ENCODE data around the gene PSMF1. TPM values are rescaled to one million over a fixed set of nuclear protein-coding genes. Genes with fewer than 3 reads are reported as not detected.
"Not testable (repeated sequence)": the region's sequence is repeated elsewhere in the genome, so short reads cannot be mapped to it uniquely, and the experiment has no call there.

PSMF1 gene
- total RNA-seq, 1 donor from 2014 or later, result 133 TPM

DNA sequence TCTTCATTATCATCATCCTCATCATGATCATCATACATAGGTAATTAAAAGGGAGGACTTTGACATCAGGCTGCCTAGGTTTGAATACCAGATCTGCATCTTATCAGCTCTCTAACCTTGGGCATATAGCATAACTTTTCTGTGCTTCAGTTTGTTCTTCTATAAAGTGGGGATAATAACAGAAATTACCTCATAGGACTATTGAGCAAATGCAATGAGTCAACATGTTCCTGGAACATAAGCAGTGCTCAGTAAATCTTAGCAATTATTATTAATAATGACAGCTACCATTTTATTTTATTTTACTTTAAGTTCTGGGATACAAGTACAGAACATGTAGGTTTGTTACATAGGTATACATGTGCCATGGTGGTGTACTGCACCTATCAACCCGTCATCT, 92.1 kb downstream of the PSMF1 start:
- H3K27me3 ChIP-seq, result no peaks in the 10 kb centered on the region
- H3K36me3 ChIP-seq, result no peaks in the 10 kb centered on the region
- TF ChIP-seq, protein P1, sequence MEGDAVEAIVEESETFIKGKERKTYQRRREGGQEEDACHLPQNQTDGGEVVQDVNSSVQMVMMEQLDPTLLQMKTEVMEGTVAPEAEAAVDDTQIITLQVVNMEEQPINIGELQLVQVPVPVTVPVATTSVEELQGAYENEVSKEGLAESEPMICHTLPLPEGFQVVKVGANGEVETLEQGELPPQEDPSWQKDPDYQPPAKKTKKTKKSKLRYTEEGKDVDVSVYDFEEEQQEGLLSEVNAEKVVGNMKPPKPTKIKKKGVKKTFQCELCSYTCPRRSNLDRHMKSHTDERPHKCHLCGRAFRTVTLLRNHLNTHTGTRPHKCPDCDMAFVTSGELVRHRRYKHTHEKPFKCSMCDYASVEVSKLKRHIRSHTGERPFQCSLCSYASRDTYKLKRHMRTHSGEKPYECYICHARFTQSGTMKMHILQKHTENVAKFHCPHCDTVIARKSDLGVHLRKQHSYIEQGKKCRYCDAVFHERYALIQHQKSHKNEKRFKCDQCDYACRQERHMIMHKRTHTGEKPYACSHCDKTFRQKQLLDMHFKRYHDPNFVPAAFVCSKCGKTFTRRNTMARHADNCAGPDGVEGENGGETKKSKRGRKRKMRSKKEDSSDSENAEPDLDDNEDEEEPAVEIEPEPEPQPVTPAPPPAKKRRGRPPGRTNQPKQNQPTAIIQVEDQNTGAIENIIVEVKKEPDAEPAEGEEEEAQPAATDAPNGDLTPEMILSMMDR (IDR thresholded peaks at IDR 0.05), result no peak
- H3K27ac ChIP-seq, result no peak overlapping the region
- peaks cover 7% of the 10 kb centered on the region for H3K4me1 ChIP-seq
- no peak overlapping the region for H3K4me3 ChIP-seq
- no peaks in the 10 kb centered on the region for H3K9me3 ChIP-seq
- ATAC-seq (no peak), DNase-seq (no peak)
- intact Hi-C loops (cut with DNase I), result no loop called here

DNA sequence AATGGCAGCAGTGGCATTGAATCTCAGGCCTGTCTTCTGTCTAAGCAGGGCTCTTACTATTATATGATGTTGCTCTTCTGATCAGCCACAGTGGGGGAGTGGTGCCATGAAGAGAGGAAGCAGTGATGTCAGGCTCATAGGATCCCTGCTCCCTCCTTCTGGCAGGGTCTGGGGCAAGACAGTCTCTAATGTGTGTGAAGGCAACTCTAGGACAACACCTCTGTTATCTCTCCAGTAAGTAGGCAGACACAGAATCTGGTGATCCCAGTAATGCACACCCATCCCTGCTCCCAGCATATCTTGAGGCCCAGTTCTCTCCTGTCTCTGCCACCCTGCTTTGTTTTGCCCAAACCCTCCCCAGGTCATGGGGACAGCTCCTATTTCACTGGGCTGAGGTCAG, 93.6 kb downstream of the PSMF1 start:
- peak; percentile 60 for ATAC-seq
- intact Hi-C loops (cut with DNase I), result no loop called here
- TF ChIP-seq, protein P1 (IDR thresholded peaks at IDR 0.05), result no peak

DNA sequence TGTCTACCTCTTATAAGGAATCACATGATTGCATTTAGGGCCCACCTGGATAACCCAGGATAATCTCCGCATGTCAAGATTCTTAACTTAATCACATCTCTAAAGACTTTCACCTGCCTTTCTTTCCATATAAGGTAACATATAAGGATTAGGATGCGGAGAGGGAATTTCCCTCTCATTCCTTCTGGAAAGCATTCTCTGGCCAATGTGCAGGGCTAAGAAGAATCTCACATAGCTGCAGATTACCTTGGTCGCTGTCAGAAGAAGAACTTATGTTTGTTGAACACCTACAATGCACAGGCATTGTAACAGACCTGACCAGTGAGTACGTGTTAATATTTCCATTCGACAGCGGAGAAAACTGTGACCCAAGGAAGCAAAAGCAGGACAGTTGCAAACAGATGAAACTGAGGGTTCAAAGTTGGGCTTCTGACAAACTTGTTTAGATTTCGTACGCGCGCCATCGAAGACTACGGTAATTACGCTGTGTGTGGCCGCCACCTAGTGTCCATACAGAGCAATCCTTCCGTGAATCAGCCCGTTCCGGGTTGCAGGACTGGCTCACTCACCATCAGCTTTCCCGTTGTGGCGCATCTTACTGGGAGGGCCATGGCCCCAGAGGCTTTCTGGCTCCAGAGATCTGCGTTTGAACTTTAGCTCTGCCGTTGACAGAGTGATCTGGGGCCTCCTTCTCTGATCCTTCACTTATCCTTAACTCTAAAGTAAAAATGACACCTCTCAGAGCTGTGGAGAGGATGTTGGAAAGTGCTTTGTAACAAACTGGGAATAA, 94.4 kb downstream of the PSMF1 start:
- H3K4me1 ChIP-seq, result peaks cover 3% of the 10 kb centered on the region
- TF ChIP-seq, protein P1 (IDR thresholded peaks at IDR 0.05), result peak; percentile 83
- H3K27me3 ChIP-seq, result no peaks in the 10 kb centered on the region
- H3K9me3 ChIP-seq, result no peaks in the 10 kb centered on the region
- intact Hi-C loops (cut with DNase I), result no loop called here
- no peak overlapping the region for H3K4me3 ChIP-seq
- DNase-seq (peak; percentile 74), ATAC-seq (peak; percentile 97)
- H3K27ac ChIP-seq, result no peak overlapping the region
- no peaks in the 10 kb centered on the region for H3K36me3 ChIP-seq

More for the DNA sequence above, 93.6 kb downstream of the PSMF1 start:
- H3K4me3 ChIP-seq, result no peak overlapping the region
- H3K4me1 ChIP-seq, result peaks cover 3% of the 10 kb centered on the region
- H3K27ac ChIP-seq, result no peak overlapping the region
- no peaks in the 10 kb centered on the region for H3K9me3 ChIP-seq
- H3K36me3 ChIP-seq, result no peaks in the 10 kb centered on the region
- no peak for DNase-seq
- H3K27me3 ChIP-seq, result no peaks in the 10 kb centered on the region

DNA sequence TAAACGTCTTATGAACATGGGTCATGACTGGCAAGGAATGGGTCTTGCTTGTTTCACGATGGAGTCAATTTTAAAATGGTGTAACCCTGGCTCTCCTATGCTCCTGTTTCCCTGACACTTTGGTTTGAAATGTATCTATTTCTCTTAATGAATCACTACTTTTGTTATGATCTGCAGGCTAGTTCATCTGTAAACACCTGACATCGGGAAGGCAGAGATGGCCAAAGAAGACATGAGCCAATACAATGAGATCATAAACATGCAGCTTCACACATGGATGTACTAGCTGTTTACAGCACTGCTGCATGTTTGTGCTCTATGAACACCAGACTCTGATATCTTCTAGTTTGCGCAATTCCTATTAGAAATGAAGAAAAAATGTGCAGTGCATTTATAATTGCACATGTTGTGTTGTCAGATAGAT, 96.4 kb downstream of the PSMF1 start:
- ATAC-seq (no peak), DNase-seq (no peak)
- TF ChIP-seq, protein P1 (IDR thresholded peaks at IDR 0.05), result no peak
- no peaks in the 10 kb centered on the region for H3K36me3 ChIP-seq
- H3K9me3 ChIP-seq, result no peaks in the 10 kb centered on the region
- H3K4me1 ChIP-seq, result peaks cover 3% of the 10 kb centered on the region
- H3K27me3 ChIP-seq, result no peaks in the 10 kb centered on the region
- intact Hi-C loops (cut with DNase I), result no loop called here
- H3K4me3 ChIP-seq, result no peak overlapping the region
- no peak overlapping the region for H3K27ac ChIP-seq

DNA sequence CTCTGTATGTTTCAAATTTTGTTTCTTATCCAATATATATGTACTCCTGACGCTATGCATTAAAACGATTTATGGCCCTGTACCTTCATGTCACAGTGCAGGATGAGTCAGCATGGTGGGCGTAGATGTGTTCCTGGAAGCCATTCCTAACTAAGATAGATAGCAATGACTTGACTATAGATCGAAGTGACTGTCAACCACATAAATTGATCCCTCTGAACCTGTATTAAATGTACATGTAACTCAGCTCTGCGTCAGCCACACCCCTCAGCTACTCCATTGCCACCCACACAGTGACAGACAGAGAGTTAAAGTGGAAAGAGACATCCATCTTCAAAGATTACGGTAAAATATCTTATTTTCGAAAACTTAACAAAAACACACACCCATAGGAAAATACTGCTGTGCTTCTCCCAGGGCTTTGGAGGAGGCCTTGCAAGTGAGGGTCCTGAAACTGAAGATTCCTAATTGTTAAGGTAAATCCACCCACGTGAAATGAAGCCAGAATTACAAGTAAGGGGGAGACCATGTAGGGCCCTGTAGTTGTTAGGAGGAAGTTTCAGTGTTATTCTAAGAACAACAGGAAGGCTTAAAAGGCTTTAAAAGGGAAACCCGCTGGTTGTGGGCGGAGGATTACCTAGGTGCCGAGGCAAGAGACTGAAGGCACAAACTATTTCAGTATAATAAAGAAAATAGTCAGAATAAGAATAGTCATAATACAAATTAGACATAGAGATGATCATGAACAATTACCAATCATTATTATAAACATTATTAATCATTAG, 97.2 kb downstream of the PSMF1 start:
- H3K36me3 ChIP-seq, result no peaks in the 10 kb centered on the region
- H3K4me1 ChIP-seq, result peaks cover 3% of the 10 kb centered on the region
- H3K27ac ChIP-seq, result no peak overlapping the region
- ATAC-seq (no peak), DNase-seq (no peak)
- TF ChIP-seq, protein P1 (IDR thresholded peaks at IDR 0.05), result no peak
- intact Hi-C loops (cut with DNase I), result no loop called here
- H3K9me3 ChIP-seq, result no peaks in the 10 kb centered on the region
- H3K4me3 ChIP-seq, result no peak overlapping the region
- no peaks in the 10 kb centered on the region for H3K27me3 ChIP-seq

DNA sequence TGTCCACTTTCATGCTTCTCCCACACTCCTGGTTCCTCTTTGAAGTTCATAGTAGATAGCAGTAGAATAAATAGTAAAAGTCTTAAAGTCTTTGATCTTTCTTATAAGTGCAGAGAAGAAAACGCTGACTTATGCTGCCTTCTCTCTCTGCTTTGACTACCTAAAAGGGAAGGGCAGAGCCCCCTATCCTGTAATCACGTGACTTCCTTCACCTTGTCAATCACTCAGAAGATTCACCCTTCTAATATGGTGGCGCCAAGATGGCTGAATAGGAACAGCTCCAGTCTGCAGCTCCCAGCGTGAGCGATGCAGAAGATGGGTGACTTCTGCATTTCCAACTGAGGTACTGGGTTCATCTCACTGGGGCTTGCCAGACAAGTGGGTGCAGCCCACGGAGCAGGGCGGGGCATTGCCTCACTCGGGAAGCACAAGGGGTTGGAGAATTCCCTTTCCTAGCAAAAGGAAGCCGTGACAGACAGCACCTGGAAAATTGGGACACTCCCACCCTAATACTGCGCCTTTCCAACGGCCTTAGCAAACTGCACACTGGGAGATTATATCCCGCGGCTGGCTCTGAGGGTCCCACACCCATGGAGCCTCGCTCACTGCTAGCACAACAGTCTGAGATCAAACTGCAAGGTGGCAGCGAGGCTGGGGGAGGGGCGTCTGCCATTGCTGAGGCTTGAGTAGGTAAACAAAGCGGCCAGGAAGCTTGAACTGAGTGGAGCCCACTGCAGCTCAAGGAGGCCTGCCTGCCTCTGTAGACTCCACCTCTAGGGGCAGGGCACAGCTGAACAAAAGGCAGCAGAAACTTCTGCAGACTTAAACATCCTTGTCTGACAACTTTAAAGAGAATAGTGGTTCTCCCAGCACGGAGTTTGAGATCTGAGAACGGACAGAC, 98.4 kb downstream of the PSMF1 start:
- intact Hi-C loops (cut with DNase I); H3K27me3 ChIP-seq; H3K4me1 ChIP-seq; H3K27ac ChIP-seq; H3K9me3 ChIP-seq; ATAC-seq; DNase-seq; H3K4me3 ChIP-seq; H3K36me3 ChIP-seq: not testable (repeated sequence)

Measured in upper lobe of right lung (tissue), 1 donor.